ENCODE results near the gene SH2D6.

SH2D6 gene

GRCh38 chr2:85414761-85415553 is 3.6 kb upstream of the SH2D6 start:
- TF ChIP-seq CTCF (IDR thresholded peaks at IDR 0.05; ENCODE audit: borderline replicate concordance, insufficient read depth, low read depth, low read length): no peak
- no peak overlapping the region for H3K4me3 ChIP-seq (ENCODE audit: low read depth, low read length)

GRCh38 chr2:85415980-85416650 is 2.4 kb upstream of the SH2D6 start:
- no peak overlapping the region for H3K4me3 ChIP-seq (ENCODE audit: low read depth, low read length)
- TF ChIP-seq CTCF (IDR thresholded peaks at IDR 0.05; ENCODE audit: borderline replicate concordance, insufficient read depth, low read depth, low read length): no peak

- no peak for TF ChIP-seq CTCF (IDR thresholded peaks at IDR 0.05; ENCODE audit: borderline replicate concordance, insufficient read depth, low read depth, low read length)
These were observed 628 bp downstream of the SH2D6 start for GRCh38 chr2:85419009-85419675.

GRCh38 chr2:85420536-85421259 is 2.2 kb downstream of the SH2D6 start:
- TF ChIP-seq CTCF (IDR thresholded peaks at IDR 0.05; ENCODE audit: borderline replicate concordance, insufficient read depth, low read depth, low read length): peak; percentile 100
- no peak overlapping the region for H3K4me3 ChIP-seq (ENCODE audit: low read depth, low read length)

More at GRCh38 chr2:85419009-85419675, 628 bp downstream of the SH2D6 start:
- peak overlapping the region; percentile 52 for H3K4me3 ChIP-seq (ENCODE audit: low read depth, low read length)

- H3K4me3 ChIP-seq (ENCODE audit: low read depth, low read length): no peak overlapping the region
- TF ChIP-seq CTCF (IDR thresholded peaks at IDR 0.05; ENCODE audit: borderline replicate concordance, insufficient read depth, low read depth, low read length): no peak
These were observed 3.0 kb downstream of the SH2D6 start for GRCh38 chr2:85421260-85422071.

- TF ChIP-seq CTCF (IDR thresholded peaks at IDR 0.05; ENCODE audit: borderline replicate concordance, insufficient read depth, low read depth, low read length): no peak
- H3K4me3 ChIP-seq (ENCODE audit: low read depth, low read length): no peak overlapping the region
These were observed 3.6 kb downstream of the SH2D6 start for GRCh38 chr2:85422072-85422457.
